CD8-positive, alpha-beta memory T cell (primary cell): ENCODE data around the gene PDZK1IP1. TPM values are rescaled to one million over a fixed set of nuclear protein-coding genes. Genes with fewer than 3 reads are reported as not detected.
A peak's percentile ranks its signal among the peaks of the same experiment; 100 is the strongest.
"Not testable (repeated sequence)": the region's sequence is repeated elsewhere in the genome, so short reads cannot be mapped to it uniquely, and the experiment has no call there.

ENCODE experiments used
- CTCF ChIA-PET: fragments of 350-600 bp; sonication (Branson Sonifier 250); formaldehyde crosslinking; loops from one replicate; lab custom pipeline; 2021; ENCODE audit warnings: antibody characterized with exemption; lab: Charles Lee
- POLR2A ChIA-PET: fragments of 350-600 bp; sonication (Branson Sonifier 250); formaldehyde crosslinking; loops from one replicate; lab custom pipeline; 2021; ENCODE audit warnings: antibody characterized with exemption; lab: Charles Lee
- DNase-seq, 5 donors: peaks; one replicate each; pipeline versions ENCODE4 v3.0.0 to v3.0.0-alpha.2; 2020 to 2022; ENCODE audit warnings: mixed read lengths in 1 of 5
- H3K27ac ChIP-seq: one replicate; pipeline ENCODE4 v1.7.0; 2013; ENCODE audit warnings: low read depth, mild to moderate bottlenecking, low read length, moderate library complexity
- H3K27me3 ChIP-seq: 2 replicates; pipeline ENCODE4 v1.7.0; 2013; ENCODE audit warnings: low read length, mild to moderate bottlenecking; ENCODE audit not compliant: insufficient read depth, poor library complexity, severe bottlenecking
- H3K36me3 ChIP-seq: 2 replicates; pipeline ENCODE4 v1.7.0; 2013; ENCODE audit warnings: mild to moderate bottlenecking, low read length, moderate library complexity; ENCODE audit not compliant: insufficient read depth
- H3K4me1 ChIP-seq: 2 replicates; pipeline ENCODE4 v1.7.0; 2013; ENCODE audit warnings: mild to moderate bottlenecking, low read length, moderate library complexity; ENCODE audit not compliant: insufficient read depth
- H3K4me3 ChIP-seq: 2 replicates; pipeline ENCODE4 v1.7.0; 2013; ENCODE audit warnings: mild to moderate bottlenecking, low read length
- H3K9me3 ChIP-seq: 2 replicates; pipeline ENCODE4 v1.7.0; 2013; ENCODE audit warnings: mild to moderate bottlenecking, low read length
- H3K27ac Mint-ChIP-seq, 8 donors: one replicate each; pipeline ENCODE4 v1.8.0; 2020 to 2021; ENCODE audit warnings: mixed read lengths in 8 of 8, mild to moderate bottlenecking in 6 of 8, inconsistent platforms in 3 of 8, moderate library complexity in 3 of 8
- H3K27me3 Mint-ChIP-seq, 2 donors: one replicate each; pipeline ENCODE4 v1.8.0; 2020 to 2021; ENCODE audit warnings: mixed read lengths in 2 of 2, mild to moderate bottlenecking in 1 of 2, moderate library complexity in 1 of 2
- H3K36me3 Mint-ChIP-seq, 3 donors: one replicate each; pipeline ENCODE4 v1.8.0; 2020 to 2021; ENCODE audit warnings: mixed read lengths in 3 of 3, inconsistent platforms in 1 of 3, mild to moderate bottlenecking in 1 of 3
- H3K4me1 Mint-ChIP-seq, 3 donors: one replicate each; pipeline ENCODE4 v1.8.0; 2020 to 2021; ENCODE audit warnings: mixed read lengths in 3 of 3, inconsistent platforms in 1 of 3, mild to moderate bottlenecking in 1 of 3
- H3K4me3 Mint-ChIP-seq, 7 donors: one replicate each; pipeline ENCODE4 v1.8.0; 2020 to 2021; ENCODE audit warnings: mixed read lengths in 7 of 7, mild to moderate bottlenecking in 6 of 7, moderate library complexity in 4 of 7, inconsistent platforms in 2 of 7
- H3K9me3 Mint-ChIP-seq, 5 donors: one replicate each; pipeline ENCODE4 v1.8.0; 2020 to 2022; ENCODE audit warnings: mixed read lengths in 5 of 5, mild to moderate bottlenecking in 3 of 5, moderate library complexity in 2 of 5, inconsistent platforms in 1 of 5
- polyA plus RNA-seq: library from polyadenylated mRNA; unstranded; fragments of 300-500 nt; fragmentation: Illumina TruSeq; gene quantifications from one replicate; pipeline ENCODE4 v1.2.3, GENCODE V29; 2021
- total RNA-seq, 2 experiments: library from RNA; stranded (reverse); gene quantifications; one replicate each; pipeline ENCODE4 v1.2.3, GENCODE V29; 2021

The PDZK1IP1 gene
- total and polyA plus RNA-seq, 3 experiments from 2014 or later = not detected

- Mint-ChIP-seq H3K27ac (no peak overlapping the region), H3K27me3 (peaks cover 14 to 47% of the 10 kb centered on the region in 2 donors), H3K4me3 (peak overlapping the region in 1 of 7 donors; percentile 6), H3K9me3 (peaks cover 0 to 3% (median 0%) of the 10 kb centered on the region in 5 donors), H3K4me1 (peaks cover 0 to 2% (median 0%) of the 10 kb centered on the region in 3 donors), H3K36me3 (no peaks in the 10 kb centered on the region)
- H3K27ac ChIP-seq = no peak overlapping the region
- CTCF ChIA-PET = no interaction called here
- no peaks in the 10 kb centered on the region for H3K9me3 ChIP-seq
- no peaks in the 10 kb centered on the region for H3K36me3 ChIP-seq
- peaks cover 7% of the 10 kb centered on the region for H3K27me3 ChIP-seq
- POLR2A ChIA-PET = no interaction called here
- no peak for DNase-seq
- H3K4me1 ChIP-seq = no peaks in the 10 kb centered on the region
- H3K4me3 ChIP-seq = no peak overlapping the region
These were observed 8.4 kb upstream of the PDZK1IP1 start for GRCh38 chr1:47198214-47198613.

GRCh38 chr1:47196622-47197021 is 6.8 kb upstream of the PDZK1IP1 start:
- no peaks in the 10 kb centered on the region for H3K9me3 ChIP-seq
- peaks cover 13 to 48% of the 10 kb centered on the region in 2 donors for H3K27me3 Mint-ChIP-seq
- no peak overlapping the region for H3K27ac Mint-ChIP-seq
- POLR2A ChIA-PET = interaction anchor here (0.6 kb wide), 1 partner anchor 52 kb away, joined by 4 read pairs; no protein-coding TSS in a partner anchor
- peaks cover 0 to 2% (median 0%) of the 10 kb centered on the region in 5 donors for H3K9me3 Mint-ChIP-seq
- no peak overlapping the region for H3K4me3 Mint-ChIP-seq
- H3K4me3 ChIP-seq = no peak overlapping the region
- peaks cover 4 to 5% (median 4%) of the 10 kb centered on the region in 3 donors for H3K4me1 Mint-ChIP-seq
- no peaks in the 10 kb centered on the region for H3K4me1 ChIP-seq
- H3K27ac ChIP-seq = no peak overlapping the region
- CTCF ChIA-PET = no interaction called here
- no peaks in the 10 kb centered on the region for H3K36me3 Mint-ChIP-seq
- no peak for DNase-seq
- peaks cover 7% of the 10 kb centered on the region for H3K27me3 ChIP-seq
- no peaks in the 10 kb centered on the region for H3K36me3 ChIP-seq

GRCh38 chr1:47195981-47196380 is 6.1 kb upstream of the PDZK1IP1 start:
- H3K36me3 ChIP-seq, POLR2A ChIA-PET, H3K27me3 ChIP-seq, H3K27ac ChIP-seq, H3K4me1 ChIP-seq, H3K36me3 Mint-ChIP-seq, H3K4me3 Mint-ChIP-seq, CTCF ChIA-PET, H3K27ac Mint-ChIP-seq, H3K4me1 Mint-ChIP-seq, H3K9me3 ChIP-seq, H3K9me3 Mint-ChIP-seq, H3K4me3 ChIP-seq, DNase-seq: not testable (repeated sequence)
- peaks cover 13 to 41% of the 10 kb centered on the region in 2 donors for H3K27me3 Mint-ChIP-seq

GRCh38 chr1:47194311-47194710 is 4.5 kb upstream of the PDZK1IP1 start:
- POLR2A ChIA-PET = no interaction called here
- H3K4me1 ChIP-seq = no peaks in the 10 kb centered on the region
- DNase-seq = no peak
- H3K27me3 ChIP-seq = no peaks in the 10 kb centered on the region
- H3K27ac ChIP-seq = no peak overlapping the region
- H3K4me3 ChIP-seq = no peak overlapping the region
- Mint-ChIP-seq H3K4me3 (no peak overlapping the region), H3K4me1 (peaks cover 4 to 5% (median 4%) of the 10 kb centered on the region in 3 donors), H3K9me3 (no peaks in the 10 kb centered on the region), H3K27ac (no peak overlapping the region), H3K27me3 (peaks cover 14 to 33% of the 10 kb centered on the region in 2 donors), H3K36me3 (no peaks in the 10 kb centered on the region)
- CTCF ChIA-PET = interaction anchor here (1.1 to 5.0 kb wide), 6 partner anchors 11 to 242 kb away, joined by 3 to 43 read pairs (median 10); no protein-coding TSS in a partner anchor
- no peaks in the 10 kb centered on the region for H3K9me3 ChIP-seq
- H3K36me3 ChIP-seq = no peaks in the 10 kb centered on the region

GRCh38 chr1:47193496-47193895 is 3.7 kb upstream of the PDZK1IP1 start:
- CTCF ChIA-PET = interaction anchor here (1.2 to 5.0 kb wide), 10 partner anchors 8 to 517 kb away, joined by 3 to 43 read pairs (median 8); partner anchors contain the start of gene FOXD2
- H3K9me3 ChIP-seq, H3K4me1 Mint-ChIP-seq, H3K36me3 Mint-ChIP-seq, H3K4me3 Mint-ChIP-seq, H3K36me3 ChIP-seq, H3K4me3 ChIP-seq, H3K27ac Mint-ChIP-seq, H3K27me3 ChIP-seq, POLR2A ChIA-PET, DNase-seq, H3K4me1 ChIP-seq, H3K9me3 Mint-ChIP-seq, H3K27ac ChIP-seq: not testable (repeated sequence)
- H3K27me3 Mint-ChIP-seq = peaks cover 14 to 25% of the 10 kb centered on the region in 2 donors

GRCh38 chr1:47192458-47193384 is 2.9 kb upstream of the PDZK1IP1 start:
- H3K9me3 Mint-ChIP-seq = no peaks in the 10 kb centered on the region
- ChIA-PET CTCF (interaction anchor here (0.8 to 5.0 kb wide), 13 partner anchors 9 to 562 kb away, joined by 3 to 43 read pairs (median 5); partner anchors contain the start of gene FOXD2), POLR2A (no interaction called here)
- Histone ChIP-seq H3K27ac (no peak overlapping the region), H3K4me1 (no peaks in the 10 kb centered on the region), H3K4me3 (no peak overlapping the region), H3K36me3 (no peaks in the 10 kb centered on the region), H3K27me3 (no peaks in the 10 kb centered on the region), H3K9me3 (no peaks in the 10 kb centered on the region)
- no peak overlapping the region for H3K27ac Mint-ChIP-seq
- H3K4me1 Mint-ChIP-seq = peaks cover 4 to 5% (median 4%) of the 10 kb centered on the region in 3 donors
- peaks cover 10 to 18% of the 10 kb centered on the region in 2 donors for H3K27me3 Mint-ChIP-seq
- no peak overlapping the region for H3K4me3 Mint-ChIP-seq
- peak; percentile 35 to 74 (median 46) for DNase-seq
- no peaks in the 10 kb centered on the region for H3K36me3 Mint-ChIP-seq

- H3K4me3 ChIP-seq = no peak overlapping the region
- H3K27ac ChIP-seq = no peak overlapping the region
- POLR2A ChIA-PET = no interaction called here
- H3K27ac Mint-ChIP-seq = no peak overlapping the region
- DNase-seq = no peak
- peaks cover 4 to 5% (median 4%) of the 10 kb centered on the region in 3 donors for H3K4me1 Mint-ChIP-seq
- CTCF ChIA-PET = interaction anchor here (1.1 to 5.0 kb wide), 8 partner anchors 9 to 246 kb away, joined by 3 to 43 read pairs (median 12); partner anchors contain the start of gene FOXD2
- peaks cover 11 to 15% of the 10 kb centered on the region in 2 donors for H3K27me3 Mint-ChIP-seq
- H3K36me3 ChIP-seq = no peaks in the 10 kb centered on the region
- H3K9me3 ChIP-seq = no peaks in the 10 kb centered on the region
- no peaks in the 10 kb centered on the region for H3K4me1 ChIP-seq
- no peak overlapping the region for H3K4me3 Mint-ChIP-seq
- H3K27me3 ChIP-seq = no peaks in the 10 kb centered on the region
- H3K36me3 Mint-ChIP-seq = no peaks in the 10 kb centered on the region
- H3K9me3 Mint-ChIP-seq = no peaks in the 10 kb centered on the region
These were observed 2.2 kb upstream of the PDZK1IP1 start for GRCh38 chr1:47191940-47192457.

- H3K4me1 ChIP-seq = no peaks in the 10 kb centered on the region
- POLR2A ChIA-PET = no interaction called here
- Mint-ChIP-seq H3K9me3 (no peaks in the 10 kb centered on the region), H3K4me1 (peaks cover 4 to 5% (median 4%) of the 10 kb centered on the region in 3 donors), H3K27ac (no peak overlapping the region), H3K27me3 (peaks cover 8 to 10% of the 10 kb centered on the region in 2 donors), H3K4me3 (no peak overlapping the region), H3K36me3 (no peaks in the 10 kb centered on the region)
- H3K27ac ChIP-seq = peak overlapping the region; percentile 47
- H3K27me3 ChIP-seq = no peaks in the 10 kb centered on the region
- H3K36me3 ChIP-seq = no peaks in the 10 kb centered on the region
- no peaks in the 10 kb centered on the region for H3K9me3 ChIP-seq
- no peak overlapping the region for H3K4me3 ChIP-seq
- DNase-seq = no peak
- CTCF ChIA-PET = interaction anchor here (0.9 to 5.0 kb wide), 2 partner anchors 10 to 12 kb away, joined by 3 to 43 read pairs; no protein-coding TSS in a partner anchor
These were observed 1.0 kb upstream of the PDZK1IP1 start for GRCh38 chr1:47190857-47191256.
